A673 (cell line): ENCODE measurements around the gene MC4R. TPM values are rescaled to one million over a fixed set of nuclear protein-coding genes. Genes with fewer than 3 reads are reported as not detected.

Experiments used
- BruUV-seq: library from RNA; stranded (reverse); fragments of 400-500 nt; replicated peaks from 2 replicates; lab custom pipeline; 2021; lab: Mats Ljungman, UMichigan
- CTCF ChIA-PET: fragments of 300-600 bp; sonication (Branson Sonifier 250); formaldehyde crosslinking; loops from one replicate; lab custom pipeline; 2022; ENCODE audit warnings: antibody characterized with exemption; lab: Charles Lee
- POLR2A ChIA-PET: fragments of 300-600 bp; sonication (Branson Sonifier 250); formaldehyde crosslinking; loops from one replicate; lab custom pipeline; 2022; ENCODE audit warnings: antibody characterized with exemption; ENCODE audit not compliant: low non-redundant PET; lab: Charles Lee
- DNase-seq: peaks from one replicate; pipeline ENCODE4 v3.0.0-alpha.2; 2015; ENCODE audit warnings: low spot score
- H3K27ac ChIP-seq: fragments of 200-600 bp; sonication (generic); 2 replicates; pipeline ENCODE4 v1.5.1; 2016; ENCODE audit warnings: mixed run types, low read depth, mild to moderate bottlenecking, mixed read lengths, antibody characterized with exemption, low read length; ENCODE audit not compliant: poor library complexity, severe bottlenecking
- H3K27me3 ChIP-seq: fragments of 200-600 bp; sonication (generic); replicated peaks from 2 replicates; pipeline ENCODE4 v1.6.1; 2017; ENCODE audit warnings: mixed run types, low read depth, mild to moderate bottlenecking, mixed read lengths, antibody characterized with exemption, low read length; ENCODE audit not compliant: insufficient read depth, poor library complexity
- H3K36me3 ChIP-seq: fragments of 200-600 bp; sonication (generic); 2 replicates; pipeline ENCODE4 v1.6.1; 2016; ENCODE audit warnings: mixed run types, mild to moderate bottlenecking, mixed read lengths, antibody characterized with exemption, low read length; ENCODE audit not compliant: insufficient read depth, poor library complexity, severe bottlenecking
- H3K4me1 ChIP-seq: fragments of 200-600 bp; sonication (generic); 2 replicates; pipeline ENCODE4 v1.6.1; 2017; ENCODE audit warnings: mixed run types, mild to moderate bottlenecking, mixed read lengths, antibody characterized with exemption, low read length; ENCODE audit not compliant: insufficient read depth, poor library complexity, severe bottlenecking
- H3K4me3 ChIP-seq: fragments of 200-600 bp; sonication (generic); 2 replicates; pipeline ENCODE4 v1.5.1; 2016; ENCODE audit warnings: low read depth, mixed run types, mild to moderate bottlenecking, mixed read lengths, low read length; ENCODE audit not compliant: poor library complexity, severe bottlenecking
- H3K9me3 ChIP-seq: fragments of 200-600 bp; sonication (generic); 2 replicates; pipeline ENCODE4 v1.6.1; 2016; ENCODE audit warnings: mixed run types, low read depth, mild to moderate bottlenecking, mixed read lengths, antibody characterized with exemption, low read length; ENCODE audit not compliant: poor library complexity, severe bottlenecking
- EZH2 ChIP-seq: fragments of 200-600 bp; sonication (generic); IDR thresholded peaks from 2 replicates; pipeline ENCODE4 v1.6.1; 2017; ENCODE audit warnings: borderline replicate concordance, low read depth, mild to moderate bottlenecking, mixed read lengths, antibody characterized with exemption, low read length; ENCODE audit not compliant: poor library complexity, severe bottlenecking
- intact Hi-C: fragments of 100-400 bp; cut with micrococcal nuclease; formaldehyde crosslinking; loops from one replicate; pipeline ENCODE4 v1.10.0; 2022; ENCODE audit not compliant: unreplicated experiment
- total RNA-seq: library from RNA; stranded (reverse); gene quantifications from 2 replicates; pipeline ENCODE4 v1.2.3, GENCODE V29; 2021
- TF ChIP-seq, protein P1 (sequence below): fragments of 300-800, 200-600 bp; sonication (generic); conservative IDR thresholded peaks from 2 replicates; pipeline ENCODE4 v1.5.1; 2017; ENCODE audit warnings: low read depth, mild to moderate bottlenecking, antibody characterized with exemption, low read length, moderate library complexity, mixed read lengths

Gene MC4R
- total RNA-seq, 1 experiment from 2014 or later: not detected

DNA sequence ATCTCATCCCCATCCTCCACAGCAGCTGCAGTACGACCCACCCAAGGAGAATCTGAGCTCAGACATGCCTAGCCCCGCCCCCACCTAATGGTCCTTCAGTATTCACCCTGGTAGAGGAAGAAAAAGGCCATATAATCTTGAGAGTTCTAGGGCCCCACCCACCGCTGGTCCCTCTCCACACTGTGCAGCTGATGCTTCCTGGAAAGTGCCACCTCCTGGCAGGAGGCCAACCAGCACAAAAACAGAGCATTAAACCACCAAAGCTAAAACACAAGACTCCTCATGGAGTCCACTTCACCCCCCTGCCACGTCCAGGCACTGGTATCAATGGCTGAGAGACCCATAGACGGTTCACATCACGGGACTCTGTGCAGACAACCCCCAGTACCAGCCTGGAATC, 40.7 kb downstream of the MC4R start:
- H3K4me3 ChIP-seq: no peak overlapping the region
- no peaks in the 10 kb centered on the region for H3K36me3 ChIP-seq
- no TSS peak for BruUV-seq
- TF ChIP-seq, protein P1, sequence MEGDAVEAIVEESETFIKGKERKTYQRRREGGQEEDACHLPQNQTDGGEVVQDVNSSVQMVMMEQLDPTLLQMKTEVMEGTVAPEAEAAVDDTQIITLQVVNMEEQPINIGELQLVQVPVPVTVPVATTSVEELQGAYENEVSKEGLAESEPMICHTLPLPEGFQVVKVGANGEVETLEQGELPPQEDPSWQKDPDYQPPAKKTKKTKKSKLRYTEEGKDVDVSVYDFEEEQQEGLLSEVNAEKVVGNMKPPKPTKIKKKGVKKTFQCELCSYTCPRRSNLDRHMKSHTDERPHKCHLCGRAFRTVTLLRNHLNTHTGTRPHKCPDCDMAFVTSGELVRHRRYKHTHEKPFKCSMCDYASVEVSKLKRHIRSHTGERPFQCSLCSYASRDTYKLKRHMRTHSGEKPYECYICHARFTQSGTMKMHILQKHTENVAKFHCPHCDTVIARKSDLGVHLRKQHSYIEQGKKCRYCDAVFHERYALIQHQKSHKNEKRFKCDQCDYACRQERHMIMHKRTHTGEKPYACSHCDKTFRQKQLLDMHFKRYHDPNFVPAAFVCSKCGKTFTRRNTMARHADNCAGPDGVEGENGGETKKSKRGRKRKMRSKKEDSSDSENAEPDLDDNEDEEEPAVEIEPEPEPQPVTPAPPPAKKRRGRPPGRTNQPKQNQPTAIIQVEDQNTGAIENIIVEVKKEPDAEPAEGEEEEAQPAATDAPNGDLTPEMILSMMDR: no peak
- TF ChIP-seq EZH2: no peak
- H3K27me3 ChIP-seq: no peaks in the 10 kb centered on the region
- H3K27ac ChIP-seq: no peak overlapping the region
- intact Hi-C loops: no loop called here
- no peaks in the 10 kb centered on the region for H3K9me3 ChIP-seq
- POLR2A ChIA-PET: no interaction called here
- DNase-seq: peak; percentile 4
- CTCF ChIA-PET: no interaction called here
- H3K4me1 ChIP-seq: no peaks in the 10 kb centered on the region

DNA sequence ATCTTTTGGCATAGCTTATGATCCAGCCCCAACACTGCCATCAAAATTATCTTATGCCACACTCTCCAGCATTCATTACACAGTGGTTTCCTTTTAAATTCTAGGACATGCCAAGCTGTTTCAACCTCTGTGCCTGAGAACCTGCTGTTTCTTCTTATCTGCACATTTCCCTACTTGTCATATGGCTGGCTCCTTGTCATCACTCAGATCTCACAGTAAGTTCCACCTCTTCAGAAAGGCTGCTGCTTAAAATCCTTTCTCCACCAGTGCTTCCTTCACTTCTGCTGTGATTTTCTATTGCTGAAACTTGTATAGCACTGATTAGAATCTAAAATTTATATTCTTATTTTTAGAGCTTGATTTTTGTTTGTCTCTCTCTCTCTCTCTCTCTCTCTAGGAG, 43.4 kb downstream of the MC4R start:
- BruUV-seq: no TSS peak
- no peak for DNase-seq
- ChIA-PET CTCF (no interaction called here), POLR2A (no interaction called here)
- Histone ChIP-seq H3K4me3 (no peak overlapping the region), H3K27me3 (no peaks in the 10 kb centered on the region), H3K4me1 (no peaks in the 10 kb centered on the region), H3K36me3 (no peaks in the 10 kb centered on the region), H3K9me3 (no peaks in the 10 kb centered on the region), H3K27ac (no peak overlapping the region)
- intact Hi-C loops: no loop called here
- TF ChIP-seq, protein P1: no peak
- TF ChIP-seq EZH2: no peak

DNA sequence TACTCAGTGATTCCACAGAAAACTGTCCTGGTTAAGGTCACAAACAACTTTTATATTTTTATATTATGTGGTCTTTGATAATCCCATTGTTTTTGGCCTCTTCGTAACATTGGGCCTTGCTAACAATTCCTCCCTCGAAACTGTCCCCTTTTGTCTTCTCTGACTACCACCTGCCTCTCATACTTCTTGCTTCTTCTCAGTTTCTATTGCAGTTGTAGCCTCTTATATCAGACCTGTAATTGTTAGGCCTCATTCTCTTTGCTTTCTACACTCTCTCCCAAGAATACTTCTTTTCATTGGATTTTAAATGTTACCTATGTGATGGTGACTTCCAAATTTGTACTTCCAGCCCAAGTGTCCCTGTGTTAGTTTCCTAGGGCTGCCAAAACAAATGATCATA, 44.7 kb downstream of the MC4R start:
- CTCF ChIA-PET: no interaction called here
- H3K27ac ChIP-seq: no peak overlapping the region
- H3K9me3 ChIP-seq: no peaks in the 10 kb centered on the region
- no peaks in the 10 kb centered on the region for H3K27me3 ChIP-seq
- no peaks in the 10 kb centered on the region for H3K36me3 ChIP-seq
- H3K4me3 ChIP-seq: no peak overlapping the region
- intact Hi-C loops: no loop called here
- TF ChIP-seq, protein P1: no peak
- no peak for TF ChIP-seq EZH2
- DNase-seq: no peak
- H3K4me1 ChIP-seq: no peaks in the 10 kb centered on the region
- BruUV-seq: no TSS peak
- POLR2A ChIA-PET: no interaction called here
